ENCODE measurements around the gene MXD1.

MXD1 gene

DNA sequence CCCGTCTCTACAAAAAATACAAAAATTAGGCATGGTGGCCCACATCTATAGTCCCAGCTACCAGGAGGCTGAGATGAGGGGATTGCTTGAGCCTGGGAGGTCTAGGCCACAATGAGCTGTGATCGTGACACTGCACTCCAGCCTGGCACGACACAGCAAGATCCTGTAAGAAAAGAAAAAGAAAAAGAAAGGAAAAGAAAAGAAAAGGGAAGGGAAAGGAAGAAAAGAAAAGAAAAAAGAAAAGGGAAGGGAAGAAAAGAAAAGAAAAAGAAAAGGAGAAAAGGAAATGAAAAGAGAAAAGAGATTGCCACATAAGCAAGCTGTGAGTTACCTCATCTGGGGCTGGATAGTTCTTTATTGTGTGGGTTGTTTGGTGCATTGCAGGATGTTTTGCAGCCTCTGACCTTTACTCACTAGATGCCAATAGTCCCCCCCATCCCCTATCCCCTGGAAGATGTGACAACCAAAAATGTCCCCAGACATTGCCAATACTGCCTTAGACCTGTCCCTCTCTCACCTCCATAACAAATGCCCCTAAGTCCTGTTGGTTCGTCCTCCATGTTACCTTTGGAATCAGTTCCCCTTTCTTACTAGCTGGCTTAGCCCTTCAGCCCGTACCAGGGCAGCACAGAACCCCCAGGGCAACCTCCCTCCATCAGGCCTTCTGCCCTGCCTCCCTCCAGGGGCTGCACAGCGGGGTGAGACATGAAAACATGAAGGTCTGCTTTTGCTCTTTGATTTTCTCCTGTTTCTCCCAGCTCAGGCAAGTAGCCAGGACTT, 37.6 kb downstream of the MXD1 start:
- no peak for DNase-seq (ENCODE audit: low spot score)

DNA sequence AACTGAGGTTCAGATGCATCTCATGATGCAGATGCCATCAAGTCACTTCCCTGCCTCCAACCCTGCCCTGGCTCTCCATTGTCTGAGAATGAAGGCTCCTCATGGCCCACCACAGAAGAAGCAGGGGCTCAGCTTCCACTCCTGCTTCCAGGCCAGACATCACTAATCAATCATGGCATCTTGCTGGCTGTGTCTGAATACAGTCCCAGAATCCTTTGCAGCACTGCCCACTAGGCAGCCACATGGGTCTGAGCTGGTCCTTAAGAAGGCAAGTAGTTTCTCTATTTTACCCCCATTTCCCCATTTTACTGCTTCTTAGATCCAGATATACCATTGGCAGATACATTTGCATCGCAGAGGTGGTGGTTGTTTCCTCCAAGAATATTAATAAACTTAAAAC, 39.2 kb downstream of the MXD1 start:
- DNase-seq (ENCODE audit: low spot score), result no peak

DNA sequence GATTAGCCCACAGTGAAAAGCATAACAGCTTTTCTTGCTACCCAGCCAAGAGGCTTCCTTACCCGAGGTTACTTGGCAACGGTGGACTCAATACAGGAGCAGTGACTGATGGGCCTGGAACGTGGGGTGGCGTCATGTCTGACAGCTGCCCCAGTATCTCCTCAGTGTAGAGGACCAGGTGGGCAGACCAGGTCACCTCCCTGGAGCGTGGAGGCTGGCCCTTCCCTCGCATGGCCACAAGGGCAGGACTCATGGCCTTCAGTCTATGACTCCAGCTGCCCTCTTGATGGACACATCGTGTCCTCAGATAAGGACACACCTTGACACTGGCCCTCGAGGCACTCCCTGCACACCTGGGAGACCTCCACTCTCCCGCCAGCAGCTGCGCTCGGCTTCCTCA, 40.1 kb downstream of the MXD1 start:
- DNase-seq (ENCODE audit: low spot score), result no peak

DNA sequence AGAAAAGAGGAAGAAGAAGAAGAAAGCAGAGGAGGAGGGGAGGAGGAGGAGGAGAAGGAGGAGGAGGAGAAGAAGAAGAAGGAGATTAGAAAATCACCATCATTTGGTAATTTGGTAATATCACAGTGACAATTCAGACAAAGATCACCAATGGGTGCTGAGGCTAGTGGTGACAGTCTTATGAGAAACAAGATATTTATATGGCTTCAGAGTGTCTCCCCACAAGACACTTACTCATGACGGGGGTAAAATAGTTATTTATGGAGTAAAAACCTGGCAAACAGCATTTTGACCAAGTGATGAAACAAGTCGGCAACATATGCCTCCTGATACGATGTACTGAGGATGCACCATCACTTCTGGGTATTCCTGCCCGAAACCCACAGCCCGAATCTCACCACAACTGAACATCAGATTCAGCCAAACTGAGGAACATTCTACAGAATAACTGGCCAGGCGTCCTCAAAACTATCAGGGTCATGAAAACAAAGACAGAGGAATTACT, 41.6 kb downstream of the MXD1 start:
- DNase-seq (ENCODE audit: low spot score), result no peak

DNA sequence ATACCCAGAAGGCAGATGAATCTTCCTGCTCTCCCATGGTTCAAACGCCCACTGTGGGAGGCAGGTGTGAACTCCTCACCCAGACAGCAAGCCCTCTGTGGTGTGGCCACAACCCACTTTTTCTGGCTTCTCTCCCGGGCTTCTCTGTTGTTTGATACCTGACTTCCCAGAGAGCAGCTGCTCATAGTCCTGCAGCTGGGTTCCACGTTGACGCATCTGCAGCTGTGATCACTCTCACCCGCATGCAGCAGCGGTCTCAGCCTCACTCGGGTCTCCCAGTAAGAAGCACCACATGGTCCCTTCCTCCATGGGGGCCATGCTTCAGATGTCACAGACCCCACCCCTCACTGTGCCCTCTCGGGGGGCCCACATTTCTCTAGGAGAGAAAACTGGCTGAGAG, 43.1 kb downstream of the MXD1 start:
- no peak for DNase-seq (ENCODE audit: low spot score)

DNA sequence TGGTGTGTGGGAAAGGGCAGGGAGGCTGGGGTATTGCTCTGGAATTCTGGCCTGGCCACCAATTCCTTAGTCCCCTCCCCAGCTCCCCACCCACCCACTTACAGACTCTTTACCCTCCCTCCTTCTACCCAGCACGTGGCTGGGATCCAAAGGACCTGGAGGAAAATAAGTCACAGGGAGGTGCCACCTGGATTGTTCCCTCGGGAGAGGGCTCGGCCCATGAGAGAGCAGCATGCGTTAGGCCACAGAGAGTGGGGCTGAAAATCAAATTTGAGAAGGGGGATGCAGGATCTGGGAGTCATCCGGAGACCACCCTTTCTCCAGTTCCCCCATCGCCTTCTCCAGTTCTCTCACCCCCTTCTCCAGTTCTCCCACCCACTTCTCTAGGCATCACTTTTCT, 43.6 kb downstream of the MXD1 start:
- no peak for DNase-seq (ENCODE audit: low spot score)

DNA sequence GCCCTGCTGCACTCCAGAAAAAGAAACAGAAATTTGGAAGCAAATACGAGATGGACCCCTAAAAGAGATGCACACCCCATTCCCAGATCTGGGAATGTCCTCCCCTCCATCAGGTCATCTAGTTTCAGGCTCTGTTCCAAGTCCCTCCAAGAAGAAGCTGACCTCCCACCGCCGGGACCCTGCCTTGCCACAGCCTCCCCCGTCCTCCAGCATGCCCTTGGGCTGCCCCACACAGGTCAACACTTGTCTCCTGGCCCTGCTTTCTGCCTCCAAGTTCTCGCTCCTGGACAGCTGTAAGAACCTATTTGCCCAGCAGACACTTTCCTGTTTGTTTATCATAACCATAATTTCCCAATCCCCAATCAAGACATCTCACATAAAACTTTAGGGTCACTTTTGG, 44.5 kb downstream of the MXD1 start:
- DNase-seq (ENCODE audit: low spot score), result no peak

DNA sequence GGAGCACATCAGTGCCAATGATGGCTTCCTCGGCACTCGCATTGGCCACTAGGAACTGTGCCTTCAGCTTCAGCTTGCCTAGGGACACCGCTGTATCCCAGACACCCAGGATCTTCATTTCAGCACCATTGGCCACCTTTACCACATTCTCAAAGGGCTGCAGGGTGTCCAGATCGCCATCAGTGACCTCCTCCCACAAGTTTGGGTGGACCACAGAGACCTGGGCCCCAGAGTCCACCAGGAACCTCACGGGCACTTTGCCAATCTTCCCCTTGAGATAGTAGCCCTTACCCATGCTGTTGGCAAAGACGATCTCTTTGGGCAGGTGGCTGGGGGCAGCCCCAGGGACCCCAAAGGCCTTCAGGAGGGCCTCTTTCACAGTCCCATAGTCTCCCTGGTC, 45.9 kb downstream of the MXD1 start:
- no peak for DNase-seq (ENCODE audit: low spot score)

DNA sequence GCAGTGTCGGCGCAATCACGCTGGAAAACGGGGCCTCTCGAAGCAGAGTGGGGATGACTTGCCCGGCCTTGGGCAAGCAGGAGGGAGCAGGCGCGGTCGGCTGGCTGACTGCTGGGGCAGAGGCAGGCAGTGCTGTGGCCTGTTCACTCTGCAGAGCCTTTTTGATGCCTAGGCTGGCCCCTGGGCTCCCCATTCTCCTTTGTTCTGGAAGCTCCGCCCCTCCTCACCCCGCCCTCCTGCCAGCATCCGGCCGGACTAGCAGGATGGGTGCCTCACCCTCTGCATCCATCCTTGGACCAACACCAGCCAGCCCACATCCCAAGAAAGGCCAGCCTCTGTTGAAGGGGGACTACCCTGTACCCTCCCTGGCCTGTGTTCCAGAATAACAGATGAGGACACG, 46.6 kb downstream of the MXD1 start, which contains the start of gene ASPRV1:
TSS of gene ASPRV1 (minus strand) at position 136 of the 400 bp plus-strand sequence. CDS start 195 bp downstream, outside the sequence.
- no peak for DNase-seq (ENCODE audit: low spot score)

DNA sequence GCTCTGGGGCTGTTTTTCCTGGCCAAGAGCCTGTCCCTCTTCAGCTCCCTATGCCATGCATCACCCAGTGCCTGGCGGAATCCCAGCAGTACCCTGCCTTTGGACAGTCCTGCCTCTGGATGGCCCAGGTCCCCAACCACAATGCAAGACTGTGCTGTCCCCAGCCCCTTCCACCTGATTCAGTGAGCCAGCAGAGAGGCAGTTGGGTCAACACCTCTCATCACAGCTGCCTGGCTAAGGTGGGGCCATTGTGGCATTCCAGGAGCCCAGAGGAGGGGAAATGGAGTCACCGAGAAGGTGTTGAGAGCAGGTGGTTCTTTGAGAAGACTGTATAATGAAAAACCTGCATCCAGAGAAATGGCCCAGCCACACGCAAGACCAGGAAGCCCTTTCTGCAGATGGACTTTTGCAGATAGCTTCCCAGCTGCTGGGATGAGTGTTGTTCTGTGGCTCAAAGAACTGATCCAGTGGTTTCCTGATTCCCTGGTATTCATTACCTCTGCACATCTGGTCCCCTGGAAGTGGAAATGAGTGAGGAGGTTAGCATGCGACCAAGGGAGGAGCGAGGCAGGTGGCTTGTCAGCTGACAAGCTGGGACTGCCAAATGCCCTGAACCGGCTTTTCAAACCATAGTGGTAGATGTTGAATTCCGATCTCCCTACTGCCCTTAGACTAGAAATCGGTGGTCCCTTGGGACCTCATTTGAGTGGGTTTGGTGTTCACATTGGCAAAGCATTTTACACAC, 48.2 kb downstream of the MXD1 start:
- no peak for DNase-seq (ENCODE audit: low spot score)

DNA sequence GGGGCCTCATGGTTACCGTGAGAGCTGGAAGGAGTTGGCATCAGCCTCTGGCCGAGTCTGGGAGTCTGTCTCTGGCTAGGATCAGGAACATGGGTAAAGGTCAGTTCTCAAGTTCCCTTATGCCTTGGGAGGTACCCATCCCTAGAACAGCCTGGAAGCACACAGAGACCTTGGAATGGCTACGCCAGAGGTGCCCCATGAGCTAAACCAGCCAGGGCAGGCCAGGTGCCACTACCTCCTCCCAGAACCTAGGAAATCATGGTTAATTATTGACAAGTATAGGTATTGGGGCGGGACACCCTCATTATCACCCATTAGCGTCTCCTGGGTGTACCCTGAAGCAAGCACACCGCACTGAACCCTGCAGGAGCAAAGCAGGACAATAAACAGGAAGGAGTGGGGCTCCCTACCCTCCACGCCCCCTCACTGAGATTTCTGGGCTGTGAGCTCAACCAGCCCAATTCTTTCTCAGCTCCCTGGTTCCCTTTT, 49.5 kb downstream of the MXD1 start:
- no peak for DNase-seq (ENCODE audit: low spot score)

DNA sequence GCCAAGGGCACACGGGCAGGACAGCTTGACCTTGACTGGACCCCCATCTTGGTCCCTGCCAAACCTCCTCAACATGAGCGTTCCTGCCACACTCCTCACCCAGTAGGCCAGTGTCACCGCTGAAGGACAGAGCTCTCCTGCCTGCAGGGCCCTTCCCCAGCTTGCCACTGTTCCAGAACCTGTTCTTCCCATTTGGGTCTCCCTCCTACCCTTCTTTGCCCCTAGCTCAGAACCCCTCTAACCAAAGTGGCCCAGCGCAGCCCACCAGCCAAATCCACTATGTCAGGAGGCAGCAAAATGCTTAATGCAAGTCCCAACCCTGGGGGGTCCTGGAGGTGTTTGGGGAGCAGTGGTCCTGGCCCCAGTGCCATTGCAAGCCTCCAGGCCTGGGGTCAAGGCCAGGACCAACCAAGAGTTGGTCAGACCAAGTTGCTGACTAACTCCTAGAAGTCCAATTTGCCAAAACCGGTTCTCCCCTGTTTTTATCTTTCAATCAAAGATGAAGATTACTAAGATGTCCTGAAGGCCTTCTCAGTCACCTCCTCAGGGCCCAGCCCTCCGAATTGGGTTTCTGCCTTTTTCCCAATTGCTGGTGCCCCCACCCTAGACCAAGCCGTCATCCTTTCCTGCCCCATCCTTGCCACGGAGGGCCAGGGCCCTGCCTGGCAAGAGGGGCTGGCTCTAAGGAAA, 51.0 kb downstream of the MXD1 start:
- no peak for DNase-seq (ENCODE audit: low spot score)

DNA sequence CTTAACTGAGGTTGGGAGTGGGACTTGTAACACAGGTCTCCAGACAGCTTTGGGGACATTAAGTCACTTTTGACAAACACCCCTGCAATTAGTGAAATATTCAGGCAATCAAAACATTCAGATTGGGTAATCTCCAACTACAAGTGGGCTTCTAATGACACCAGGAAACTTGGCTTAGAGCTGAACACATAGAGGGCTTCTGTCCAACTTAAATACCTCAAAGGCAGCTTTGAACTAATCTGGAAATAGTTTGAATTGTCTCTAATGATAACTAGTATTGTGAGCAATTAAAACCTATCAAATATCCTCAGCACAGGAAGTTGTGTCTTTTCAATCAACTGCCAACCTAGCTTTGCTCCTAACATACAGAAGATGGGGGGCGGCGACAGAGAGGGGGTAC, 51.6 kb downstream of the MXD1 start:
- DNase-seq (ENCODE audit: low spot score), result no peak

DNA sequence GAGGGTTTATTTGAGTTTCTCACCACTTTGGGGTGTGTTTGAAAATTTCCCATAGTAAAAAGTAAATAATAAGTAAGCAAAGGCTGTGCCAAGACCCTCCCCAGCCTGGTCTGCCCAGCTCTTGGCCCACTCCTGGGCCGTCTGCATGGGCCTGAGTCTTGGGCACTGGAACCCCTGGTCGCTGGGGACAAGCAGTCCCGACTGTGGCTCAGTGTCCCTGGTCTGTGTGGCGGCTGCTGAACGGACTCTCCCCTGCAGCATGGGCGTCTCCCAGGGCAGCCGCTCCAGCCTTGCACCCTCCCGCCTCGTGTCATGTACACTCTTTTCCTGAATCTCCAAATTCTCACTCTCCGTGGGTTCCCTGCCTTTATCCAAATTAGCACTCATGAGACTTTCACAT, 53.7 kb downstream of the MXD1 start:
- no peak for DNase-seq (ENCODE audit: low spot score)

DNA sequence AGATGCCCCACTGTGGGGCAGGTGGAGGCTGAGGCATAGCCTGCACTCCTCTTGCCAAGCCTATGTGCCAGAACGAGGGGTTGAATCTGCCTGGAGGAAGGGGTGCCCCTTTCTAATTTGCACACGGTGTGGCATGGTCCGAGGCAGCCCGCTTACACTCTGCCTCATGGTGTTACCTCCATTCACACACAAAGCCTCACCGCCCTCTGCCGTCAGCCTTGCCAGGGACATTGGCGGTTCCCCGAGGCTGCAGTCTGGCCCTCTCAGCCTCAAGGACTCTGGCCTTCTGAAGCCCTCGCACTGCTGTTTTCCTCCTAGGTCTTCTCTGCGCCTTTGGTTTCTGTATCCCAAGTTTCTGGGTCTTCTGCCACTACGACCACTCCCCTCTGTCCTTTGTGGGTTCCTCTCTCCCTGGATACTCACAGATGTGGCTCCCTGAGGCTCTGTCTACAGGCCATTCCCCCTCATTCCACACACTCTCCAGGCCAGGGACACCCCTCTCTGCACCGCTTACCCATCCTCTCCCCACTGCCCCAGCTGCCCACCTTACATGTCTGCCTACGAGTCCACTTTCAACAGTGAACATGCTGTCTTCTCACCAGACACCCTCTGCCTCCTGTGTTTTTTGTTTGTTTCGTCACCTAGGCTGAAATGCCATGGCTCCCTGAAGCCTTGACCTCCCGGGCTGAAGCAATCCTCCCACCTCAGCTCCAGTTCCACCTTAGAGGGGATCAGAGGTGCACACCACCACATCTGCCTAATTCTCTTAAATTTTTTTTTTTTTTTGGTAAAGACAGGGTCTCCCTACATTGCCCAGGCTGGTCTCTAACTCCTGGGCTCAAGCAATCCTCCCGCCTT, 54.4 kb downstream of the MXD1 start:
- DNase-seq (ENCODE audit: low spot score), result no peak

DNA sequence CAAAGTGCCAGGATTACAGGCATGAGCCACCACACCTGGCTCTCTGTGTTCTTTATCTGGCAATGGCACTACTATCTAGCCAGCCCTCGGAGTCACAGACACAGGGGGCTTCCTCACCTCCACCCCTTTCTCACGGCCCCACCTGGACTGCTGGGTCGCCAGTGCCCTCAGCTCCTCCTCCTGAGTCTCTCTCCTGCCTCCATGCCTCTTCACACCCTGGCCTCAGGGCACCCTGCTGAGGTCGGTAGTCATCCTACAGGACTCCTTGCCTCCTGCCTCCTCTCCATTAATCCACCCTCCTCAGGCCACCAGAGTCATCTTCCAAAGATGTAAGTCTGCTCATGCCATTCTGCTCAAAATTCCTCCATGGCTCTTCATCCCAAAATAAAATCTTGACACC, 55.1 kb downstream of the MXD1 start:
- no peak for DNase-seq (ENCODE audit: low spot score)

DNA sequence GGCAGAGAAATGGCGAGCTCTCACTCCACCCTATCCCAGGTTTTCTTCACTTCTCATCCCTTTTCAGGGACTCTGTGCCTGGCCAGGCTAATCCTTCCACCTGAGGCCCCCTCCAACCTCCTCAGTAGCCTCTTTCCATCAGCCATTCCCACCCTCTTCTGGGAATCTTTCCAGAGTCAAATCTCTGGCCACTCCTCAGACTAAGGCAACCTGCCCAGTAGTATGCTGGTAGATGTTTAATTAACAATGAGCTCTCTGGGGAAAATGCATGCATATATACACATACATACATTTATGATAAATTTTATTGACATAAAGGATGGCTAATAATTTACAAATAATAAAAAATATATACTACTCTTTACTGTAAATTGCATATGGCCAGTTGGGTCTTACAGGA, 57.9 kb downstream of the MXD1 start:
- DNase-seq (ENCODE audit: low spot score), result no peak

DNA sequence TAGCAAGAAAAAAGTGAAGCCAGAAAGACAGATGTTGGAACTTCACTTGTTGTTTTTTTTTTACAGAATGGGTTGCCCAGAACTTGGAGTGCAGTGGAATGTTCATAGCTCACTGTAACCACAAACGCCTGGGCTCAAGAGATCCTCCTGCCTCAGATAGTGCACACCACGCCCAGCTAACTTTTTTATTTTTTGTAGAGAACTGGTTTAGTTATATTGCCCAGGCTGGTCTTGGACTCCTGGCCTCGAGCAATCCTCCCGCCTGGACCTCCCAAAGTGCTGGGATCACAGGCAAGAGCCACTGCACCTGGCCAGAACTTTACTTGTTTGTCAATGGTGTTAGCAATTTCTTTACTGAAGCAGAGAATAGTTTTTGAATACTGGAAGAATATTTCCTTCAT, 58.4 kb downstream of the MXD1 start:
- no peak for DNase-seq (ENCODE audit: low spot score)

DNA sequence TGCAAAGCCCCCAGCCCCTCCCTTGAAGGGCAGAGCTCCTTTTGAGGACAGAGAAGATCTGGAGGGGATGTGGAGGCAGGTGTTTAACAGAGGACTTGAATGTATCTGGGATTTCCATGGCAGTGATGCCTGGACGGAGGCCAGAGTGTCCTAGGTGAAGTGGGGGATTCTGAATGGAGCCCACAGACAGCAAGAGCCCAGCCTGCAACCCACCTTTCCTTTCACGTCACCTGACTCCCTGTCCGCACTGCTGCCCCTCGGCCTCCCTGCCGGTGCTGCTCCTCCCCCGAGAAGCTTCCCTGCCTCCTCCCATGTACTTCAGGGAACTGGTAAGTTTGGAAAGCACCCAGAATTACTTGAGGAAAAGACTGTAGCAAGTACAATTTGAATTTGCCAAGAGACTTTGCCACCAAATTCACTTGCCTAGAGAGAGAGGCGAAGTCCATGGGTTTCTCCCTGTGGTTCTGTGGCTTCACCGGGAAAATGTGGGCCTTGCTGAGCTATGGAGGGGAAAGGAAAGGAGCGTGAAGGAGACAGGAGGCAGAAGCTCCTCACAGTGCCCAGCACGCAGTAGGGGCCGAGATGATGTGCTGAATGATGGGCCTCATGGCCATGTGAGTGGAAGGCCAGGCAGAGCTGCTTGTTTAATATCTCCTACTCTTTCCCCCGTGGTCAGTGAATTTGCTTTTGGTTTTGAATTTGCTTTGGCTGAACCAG, 60.4 kb downstream of the MXD1 start:
- no peak for DNase-seq (ENCODE audit: low spot score)

DNA sequence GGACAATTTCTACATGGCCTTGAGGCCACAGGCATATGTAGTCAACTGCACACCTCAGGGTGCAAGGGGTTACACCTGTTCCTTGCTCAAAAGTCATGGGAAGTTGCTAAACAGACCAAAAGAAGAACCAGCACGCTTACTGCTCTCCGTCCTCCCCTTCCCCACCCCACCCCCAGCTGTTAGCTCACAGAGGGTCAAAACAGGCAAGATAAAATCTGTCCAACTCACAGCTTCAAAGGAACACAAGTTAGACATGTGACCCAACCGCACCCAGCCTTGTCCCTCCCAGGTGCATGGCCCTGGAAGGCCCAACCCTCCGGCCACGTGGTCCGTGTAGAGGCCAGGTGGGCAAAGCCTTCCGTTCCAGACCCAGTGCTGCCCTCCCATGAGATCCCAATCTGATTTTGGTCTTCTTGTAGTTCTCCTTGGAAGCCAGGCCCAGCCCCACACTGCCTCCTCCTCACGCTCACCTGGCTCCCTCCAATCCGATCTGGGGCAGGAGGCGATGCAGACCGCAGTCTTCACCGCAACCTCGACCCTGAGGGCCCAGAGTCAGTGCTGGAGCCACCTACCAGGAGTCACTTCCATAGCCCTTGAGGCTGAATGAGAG, 61.0 kb downstream of the MXD1 start:
- no peak for DNase-seq (ENCODE audit: low spot score)

DNA sequence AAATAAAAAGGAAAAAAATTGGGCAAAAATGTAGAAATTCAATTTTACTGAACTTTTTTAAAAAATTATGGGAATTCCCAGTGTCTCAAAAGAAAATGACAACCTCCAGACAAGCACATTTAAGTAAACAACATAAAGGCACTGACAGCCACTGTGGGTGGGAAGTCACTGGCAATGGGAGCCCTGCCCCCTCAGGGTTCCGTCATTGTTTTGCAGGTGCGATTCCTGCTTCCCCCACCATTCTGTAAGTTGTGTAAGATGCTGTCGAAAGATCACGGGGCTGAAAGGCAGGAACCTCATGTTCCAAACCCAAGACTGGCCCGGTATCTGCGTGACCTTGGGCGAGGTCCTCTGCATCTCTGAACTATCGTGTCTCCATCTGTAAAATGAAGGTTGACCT, 62.3 kb downstream of the MXD1 start:
- DNase-seq (ENCODE audit: low spot score), result no peak

Measured in HuH-7.5 (cell line).